ENCODE measurements around the gene MYO7B.

The MYO7B gene

DNA sequence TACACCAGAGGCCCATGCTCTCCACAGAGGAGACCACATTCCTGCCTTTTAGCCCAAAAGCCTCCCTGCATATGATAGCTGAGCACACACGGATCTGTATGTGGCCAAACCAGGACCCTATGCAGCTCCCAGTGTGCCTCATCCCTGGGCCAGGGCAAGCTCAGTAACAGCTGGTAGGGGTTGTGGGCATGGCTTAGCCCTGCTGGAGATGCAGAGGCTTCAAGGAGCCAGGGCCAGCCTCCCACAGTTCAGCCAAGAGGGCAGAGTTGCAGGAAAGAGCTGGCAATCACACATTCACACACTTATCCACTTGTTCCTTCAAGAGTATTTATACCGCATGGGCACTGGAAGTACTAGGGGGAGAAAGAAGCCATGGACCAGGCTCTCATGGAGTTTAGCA lies 141.4 kb downstream of the MYO7B start:
- no peak for DNase-seq (ENCODE audit: low read depth, low spot score)
- no peak overlapping the region for H3K4me3 ChIP-seq
- H3K9ac ChIP-seq (ENCODE audit: insufficient read length), result no peak overlapping the region
- H3K27ac ChIP-seq, result no peak overlapping the region
- H3K9me3 ChIP-seq (ENCODE audit: low read depth, low read length), result no peaks in the 10 kb centered on the region
- no peaks in the 10 kb centered on the region for H3K36me3 ChIP-seq (ENCODE audit: insufficient read depth, low read length)
- TF ChIP-seq POLR2AphosphoS5 (IDR thresholded peaks at IDR 0.05; ENCODE audit: borderline replicate concordance, low read depth, low read length), result no peak
- TF ChIP-seq FOXP2 (optimal IDR thresholded peaks at IDR 0.05; ENCODE audit: control extremely low read depth, extremely low read length, insufficient read depth), result no peak
- TF ChIP-seq EZH2 (IDR thresholded peaks at IDR 0.05), result no peak

DNA sequence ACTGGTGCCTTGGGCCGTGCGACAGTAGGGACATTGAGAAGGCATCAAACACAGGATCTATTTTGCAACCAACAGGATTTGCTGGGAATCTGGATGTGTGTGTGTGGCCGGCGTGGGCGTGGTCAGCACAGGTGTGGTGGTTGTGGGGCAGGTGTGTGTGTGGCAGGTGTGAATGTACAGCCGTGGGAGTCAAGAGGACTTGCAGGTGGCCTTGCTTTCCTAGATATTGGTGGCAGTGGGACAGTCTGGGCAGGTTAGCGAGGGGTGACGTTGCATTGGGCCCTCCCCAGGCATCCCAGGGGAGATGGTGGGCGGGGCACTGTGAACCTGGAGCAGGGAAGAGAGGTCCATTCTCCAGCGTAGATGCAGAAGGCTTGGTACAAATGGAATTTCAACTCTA lies 143.0 kb downstream of the MYO7B start:
- DNase-seq (ENCODE audit: low read depth, low spot score), result no peak
- no peaks in the 10 kb centered on the region for H3K9me3 ChIP-seq (ENCODE audit: low read depth, low read length)
- no peak for TF ChIP-seq EZH2 (IDR thresholded peaks at IDR 0.05)
- no peak for TF ChIP-seq POLR2AphosphoS5 (IDR thresholded peaks at IDR 0.05; ENCODE audit: borderline replicate concordance, low read depth, low read length)
- no peak for TF ChIP-seq FOXP2 (optimal IDR thresholded peaks at IDR 0.05; ENCODE audit: control extremely low read depth, extremely low read length, insufficient read depth)
- no peak overlapping the region for H3K9ac ChIP-seq (ENCODE audit: insufficient read length)
- no peak overlapping the region for H3K27ac ChIP-seq
- no peak overlapping the region for H3K4me3 ChIP-seq
- no peaks in the 10 kb centered on the region for H3K36me3 ChIP-seq (ENCODE audit: insufficient read depth, low read length)

DNA sequence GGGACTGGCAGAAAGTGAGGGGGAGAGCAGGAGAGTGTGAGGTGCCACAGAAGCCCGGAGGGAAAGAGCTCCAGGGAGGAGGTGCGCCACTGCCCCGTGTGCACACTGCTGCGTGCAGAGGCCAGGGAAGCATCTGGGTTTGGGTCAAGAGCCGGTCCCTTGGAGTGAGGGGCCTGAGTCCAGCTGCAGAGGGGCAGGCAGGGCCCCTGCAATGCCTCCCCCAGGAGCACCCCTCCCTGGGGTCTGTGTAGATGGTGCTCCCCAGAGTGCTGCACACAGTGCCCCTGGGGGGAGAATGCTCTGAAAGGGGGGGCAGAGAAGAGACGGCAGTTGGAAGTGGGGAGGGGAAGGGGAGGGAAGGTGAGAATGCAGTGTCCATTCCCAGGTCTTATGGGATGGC lies 143.5 kb downstream of the MYO7B start:
- Histone ChIP-seq H3K9ac (ENCODE audit: insufficient read length) (no peak overlapping the region), H3K9me3 (ENCODE audit: low read depth, low read length) (no peaks in the 10 kb centered on the region), H3K27ac (no peak overlapping the region), H3K4me3 (no peak overlapping the region), H3K36me3 (ENCODE audit: insufficient read depth, low read length) (no peaks in the 10 kb centered on the region)
- no peak for DNase-seq (ENCODE audit: low read depth, low spot score)
- TF ChIP-seq FOXP2 (optimal IDR thresholded peaks at IDR 0.05; ENCODE audit: control extremely low read depth, extremely low read length, insufficient read depth) (no peak), EZH2 (IDR thresholded peaks at IDR 0.05) (no peak), POLR2AphosphoS5 (IDR thresholded peaks at IDR 0.05; ENCODE audit: borderline replicate concordance, low read depth, low read length) (no peak)

DNA sequence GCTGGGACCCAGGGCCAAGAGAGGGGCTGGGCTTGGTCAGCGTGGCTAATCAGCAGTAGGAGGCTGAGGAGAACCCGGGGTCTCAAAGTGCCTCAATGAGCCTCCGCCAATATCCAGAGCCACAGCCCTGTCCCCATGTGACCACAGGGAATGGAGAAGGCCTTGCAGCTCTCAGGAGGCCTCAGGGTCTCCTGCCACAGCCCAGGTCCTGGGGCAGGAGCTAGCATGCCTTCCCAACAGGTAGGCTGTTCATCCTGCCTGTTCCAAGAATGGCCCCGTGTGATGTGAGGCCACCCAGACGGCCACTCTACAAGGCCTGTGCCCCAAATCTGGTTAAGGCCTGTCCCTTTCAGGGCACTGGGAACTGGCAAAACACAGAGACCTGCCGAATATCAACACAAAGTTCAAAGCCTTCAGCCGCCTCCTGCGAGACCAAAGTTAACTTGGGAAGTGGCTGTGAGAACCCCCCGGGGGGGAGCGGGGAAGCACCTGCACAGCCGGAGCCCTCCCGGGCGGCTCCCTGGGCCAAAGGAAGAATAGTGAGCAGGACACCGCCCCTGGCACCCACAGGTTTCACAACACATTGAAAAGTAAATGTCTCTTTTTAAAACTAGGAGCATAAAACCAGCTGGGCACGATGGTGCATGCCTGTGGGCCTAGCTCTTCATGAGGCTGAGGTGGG lies 144.3 kb downstream of the MYO7B start:
- no peak overlapping the region for H3K4me3 ChIP-seq
- no peak overlapping the region for H3K27ac ChIP-seq
- no peak for DNase-seq (ENCODE audit: low read depth, low spot score)
- no peak for TF ChIP-seq EZH2 (IDR thresholded peaks at IDR 0.05)
- no peak for TF ChIP-seq FOXP2 (optimal IDR thresholded peaks at IDR 0.05; ENCODE audit: control extremely low read depth, extremely low read length, insufficient read depth)
- TF ChIP-seq POLR2AphosphoS5 (IDR thresholded peaks at IDR 0.05; ENCODE audit: borderline replicate concordance, low read depth, low read length), result no peak
- H3K9me3 ChIP-seq (ENCODE audit: low read depth, low read length), result no peaks in the 10 kb centered on the region
- no peaks in the 10 kb centered on the region for H3K36me3 ChIP-seq (ENCODE audit: insufficient read depth, low read length)
- H3K9ac ChIP-seq (ENCODE audit: insufficient read length), result no peak overlapping the region

DNA sequence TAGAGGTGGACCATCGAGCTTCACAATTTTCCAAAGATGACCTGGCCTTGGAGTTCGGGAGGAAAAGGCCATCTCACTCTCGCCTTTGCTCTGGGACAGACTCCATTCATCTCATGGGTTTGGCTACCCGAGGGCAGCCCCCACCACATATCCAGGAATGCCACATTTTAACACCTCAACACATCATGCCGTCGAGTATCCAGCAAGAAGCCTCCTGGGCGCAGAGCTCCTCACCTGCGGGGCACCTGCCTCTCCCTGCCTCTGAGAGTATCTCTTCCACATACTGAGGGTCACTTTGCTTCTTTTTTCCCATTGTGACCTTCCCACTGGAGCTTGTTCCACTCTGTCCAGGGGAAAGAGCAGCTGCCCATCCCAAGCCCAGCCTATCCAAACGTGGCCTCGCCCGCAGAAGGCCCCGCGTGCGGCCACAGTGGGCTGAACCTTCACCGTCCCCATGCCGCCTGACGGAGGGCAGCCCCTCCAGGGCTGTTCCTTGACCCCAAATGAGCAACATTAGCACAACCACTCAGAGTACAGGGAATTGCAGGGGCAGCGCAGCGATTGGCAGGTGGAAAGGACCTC lies 145.3 kb downstream of the MYO7B start:
- DNase-seq (ENCODE audit: low read depth, low spot score), result no peak
- H3K4me3 ChIP-seq, result no peak overlapping the region
- H3K27ac ChIP-seq, result no peak overlapping the region
- no peaks in the 10 kb centered on the region for H3K9me3 ChIP-seq (ENCODE audit: low read depth, low read length)
- TF ChIP-seq EZH2 (IDR thresholded peaks at IDR 0.05) (no peak), POLR2AphosphoS5 (IDR thresholded peaks at IDR 0.05; ENCODE audit: borderline replicate concordance, low read depth, low read length) (no peak)
- H3K36me3 ChIP-seq (ENCODE audit: insufficient read depth, low read length), result no peaks in the 10 kb centered on the region
- H3K9ac ChIP-seq (ENCODE audit: insufficient read length), result no peak overlapping the region

DNA sequence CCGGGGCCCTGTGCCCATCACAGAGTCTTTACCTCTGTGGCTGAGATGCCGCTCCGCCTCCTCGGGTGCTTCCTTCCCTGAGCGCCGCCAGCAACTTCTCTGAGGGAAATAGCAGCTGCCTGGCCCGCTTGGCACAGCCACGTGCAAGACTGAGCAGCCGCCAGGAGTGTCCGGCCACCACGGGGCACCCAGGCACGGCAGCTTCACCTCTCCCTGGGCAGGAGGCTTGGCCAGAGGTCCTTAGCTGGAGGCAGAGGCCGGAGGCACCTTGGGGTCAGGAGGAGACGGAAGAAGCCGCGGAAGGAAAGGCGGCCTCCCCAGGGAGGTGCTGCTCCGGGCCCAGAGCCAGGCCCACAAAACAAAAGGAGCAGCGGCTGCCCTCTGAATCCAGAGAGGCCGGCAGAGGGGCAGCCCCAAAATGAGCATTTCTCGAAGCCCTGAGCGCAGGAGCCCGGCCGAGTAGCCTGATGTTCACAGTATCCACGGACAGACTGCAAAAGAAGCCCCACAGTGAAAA lies 145.9 kb downstream of the MYO7B start:
- Histone ChIP-seq H3K4me3 (no peak overlapping the region), H3K9ac (ENCODE audit: insufficient read length) (no peak overlapping the region), H3K36me3 (ENCODE audit: insufficient read depth, low read length) (no peaks in the 10 kb centered on the region), H3K27ac (no peak overlapping the region), H3K9me3 (ENCODE audit: low read depth, low read length) (no peaks in the 10 kb centered on the region)
- TF ChIP-seq FOXP2 (optimal IDR thresholded peaks at IDR 0.05; ENCODE audit: control extremely low read depth, extremely low read length, insufficient read depth) (no peak), POLR2AphosphoS5 (IDR thresholded peaks at IDR 0.05; ENCODE audit: borderline replicate concordance, low read depth, low read length) (no peak), EZH2 (IDR thresholded peaks at IDR 0.05) (no peak)
- DNase-seq (ENCODE audit: low read depth, low spot score), result no peak

DNA sequence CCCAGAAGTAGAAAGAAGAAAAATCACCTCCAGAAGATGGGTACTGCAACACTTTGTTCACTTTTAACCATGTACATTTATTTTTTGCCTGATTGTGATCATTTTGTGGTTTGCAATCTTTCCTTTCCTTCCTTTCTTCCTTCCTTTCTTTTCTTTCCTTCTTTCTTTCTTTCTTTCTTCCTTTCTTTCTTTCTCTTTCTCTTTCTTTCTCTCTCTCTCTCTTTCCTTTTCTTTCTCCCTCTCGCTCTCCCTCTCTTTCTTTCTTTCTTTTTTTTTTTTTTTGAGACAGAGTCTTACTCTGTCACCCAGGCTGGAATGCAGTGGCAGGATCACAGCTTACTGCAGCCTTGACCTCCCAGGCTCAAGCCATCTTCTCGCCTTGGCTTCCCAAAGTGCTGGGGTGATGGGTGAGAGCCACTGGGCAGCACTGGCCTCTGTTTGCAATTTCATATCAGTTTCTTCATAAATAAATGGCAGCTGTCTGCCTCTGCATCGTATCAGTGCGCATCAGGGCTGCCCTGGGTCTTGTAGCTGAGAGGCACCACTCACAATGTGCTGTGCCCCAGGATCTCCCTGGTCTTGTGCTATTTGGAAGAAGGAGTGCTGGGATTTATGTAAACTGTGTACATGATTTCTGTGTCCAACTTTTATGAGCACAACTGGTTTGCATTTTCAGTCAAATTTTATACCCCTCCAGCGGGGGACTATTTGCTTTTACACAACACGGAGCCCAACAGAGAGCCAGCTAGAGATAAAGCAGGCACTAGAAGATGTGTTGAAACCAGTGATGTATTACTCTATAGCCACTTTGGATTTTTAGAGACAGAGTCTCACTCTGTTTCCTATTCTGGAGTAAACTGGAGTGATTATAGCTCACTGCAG lies 146.7 kb downstream of the MYO7B start:
- DNase-seq (ENCODE audit: low read depth, low spot score), result no peak
- Histone ChIP-seq H3K9me3 (ENCODE audit: low read depth, low read length) (no peaks in the 10 kb centered on the region), H3K27ac (peak overlapping the region; percentile 10; the same call in 1 of the 2 replicates), H3K36me3 (ENCODE audit: insufficient read depth, low read length) (no peaks in the 10 kb centered on the region), H3K9ac (ENCODE audit: insufficient read length) (no peak overlapping the region), H3K4me3 (no peak overlapping the region)
- no peak for TF ChIP-seq EZH2 (IDR thresholded peaks at IDR 0.05)
- no peak for TF ChIP-seq POLR2AphosphoS5 (IDR thresholded peaks at IDR 0.05; ENCODE audit: borderline replicate concordance, low read depth, low read length)
- TF ChIP-seq FOXP2 (optimal IDR thresholded peaks at IDR 0.05; ENCODE audit: control extremely low read depth, extremely low read length, insufficient read depth), result no peak

DNA sequence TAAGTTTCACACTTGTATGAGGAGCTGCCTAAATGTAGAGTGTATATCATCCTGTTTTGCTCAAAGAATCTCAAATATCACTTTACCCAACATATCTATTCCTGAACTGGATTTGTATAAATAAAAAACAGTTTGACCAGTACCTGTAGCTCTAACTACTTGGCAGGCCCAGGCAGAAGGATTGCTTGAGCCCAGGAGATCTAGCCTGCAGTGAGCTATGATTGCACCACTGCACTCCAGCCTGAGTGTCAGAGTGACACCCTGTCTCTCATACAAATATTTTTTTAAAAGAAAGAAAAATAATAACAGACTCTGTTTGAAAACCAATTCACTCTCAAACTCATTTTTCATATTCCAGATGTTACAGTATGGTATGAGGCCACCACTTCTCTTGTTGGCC lies 147.6 kb downstream of the MYO7B start:
- no peak for DNase-seq (ENCODE audit: low read depth, low spot score)
- Histone ChIP-seq H3K36me3 (ENCODE audit: insufficient read depth, low read length) (no peaks in the 10 kb centered on the region), H3K9me3 (ENCODE audit: low read depth, low read length) (peaks cover 3% of the 10 kb centered on the region; the same call in 1 of the 2 replicates), H3K27ac (no peak overlapping the region), H3K4me3 (no peak overlapping the region), H3K9ac (ENCODE audit: insufficient read length) (no peak overlapping the region)
- TF ChIP-seq EZH2 (IDR thresholded peaks at IDR 0.05), result no peak
- no peak for TF ChIP-seq FOXP2 (optimal IDR thresholded peaks at IDR 0.05; ENCODE audit: control extremely low read depth, extremely low read length, insufficient read depth)
- TF ChIP-seq POLR2AphosphoS5 (IDR thresholded peaks at IDR 0.05; ENCODE audit: borderline replicate concordance, low read depth, low read length), result no peak

All from SK-N-MC (cell line).